Stimulated activated CD4-positive, alpha-beta T cell treated with anti-CD3 and anti-CD28 coated beads, Interleukin-4, amount 100 ng/mL, for 1 hour (primary cell): Measurements from ENCODE around the gene KCNMA1.

Experiments
- DNase-seq: peaks from one replicate; pipeline ENCODE4 v3.0.0-alpha.2; 2020

Gene KCNMA1

GRCh38 chr10:77164616-77165311 is 472.8 kb downstream of the KCNMA1 start:
- DNase-seq = no peak

GRCh38 chr10:77163670-77164348 is 473.8 kb downstream of the KCNMA1 start:
- no peak for DNase-seq

- no peak for DNase-seq
Measured at GRCh38 chr10:77162697-77163096, 474.9 kb downstream of the KCNMA1 start.

GRCh38 chr10:77160679-77161078 is 476.9 kb downstream of the KCNMA1 start:
- no peak for DNase-seq

- no peak for DNase-seq
Measured at GRCh38 chr10:77159538-77160110, 478.0 kb downstream of the KCNMA1 start.

- DNase-seq = no peak
Measured at GRCh38 chr10:77158666-77159065, 478.9 kb downstream of the KCNMA1 start.

- no peak for DNase-seq
Measured at GRCh38 chr10:77157248-77158019, 480.2 kb downstream of the KCNMA1 start.

GRCh38 chr10:77156406-77156879 is 481.2 kb downstream of the KCNMA1 start:
- DNase-seq = no peak

- DNase-seq = no peak
Measured at GRCh38 chr10:77152256-77152655, 485.4 kb downstream of the KCNMA1 start.

GRCh38 chr10:77151408-77151807 is 486.2 kb downstream of the KCNMA1 start:
- no peak for DNase-seq

- no peak for DNase-seq
Measured at GRCh38 chr10:77149706-77150105, 487.9 kb downstream of the KCNMA1 start.

GRCh38 chr10:77149001-77149400 is 488.6 kb downstream of the KCNMA1 start:
- DNase-seq = no peak

GRCh38 chr10:77147871-77148270 is 489.7 kb downstream of the KCNMA1 start:
- DNase-seq = no peak

GRCh38 chr10:77146712-77147336 is 490.8 kb downstream of the KCNMA1 start:
- no peak for DNase-seq

GRCh38 chr10:77144656-77145055 is 493.0 kb downstream of the KCNMA1 start:
- DNase-seq = no peak

GRCh38 chr10:77139252-77140160 is 498.1 kb downstream of the KCNMA1 start:
- no peak for DNase-seq

- DNase-seq = no peak
Measured at GRCh38 chr10:77138541-77138940, 499.1 kb downstream of the KCNMA1 start.

GRCh38 chr10:77135555-77135954 is 502.1 kb downstream of the KCNMA1 start:
- no peak for DNase-seq

GRCh38 chr10:77131214-77131613 is 506.4 kb downstream of the KCNMA1 start:
- DNase-seq = no peak

GRCh38 chr10:77127243-77127642 is 510.4 kb downstream of the KCNMA1 start:
- no peak for DNase-seq

- DNase-seq = no peak
Measured at GRCh38 chr10:77125231-77125630, 512.4 kb downstream of the KCNMA1 start.

- DNase-seq = no peak
Measured at GRCh38 chr10:77123330-77123729, 514.3 kb downstream of the KCNMA1 start.
